ENCODE measurements around the gene LIM2.

Gene LIM2

GRCh38 chr19:51338563-51339312 lies 49.0 kb downstream of the LIM2 start:
- no peak for DNase-seq

DNA sequence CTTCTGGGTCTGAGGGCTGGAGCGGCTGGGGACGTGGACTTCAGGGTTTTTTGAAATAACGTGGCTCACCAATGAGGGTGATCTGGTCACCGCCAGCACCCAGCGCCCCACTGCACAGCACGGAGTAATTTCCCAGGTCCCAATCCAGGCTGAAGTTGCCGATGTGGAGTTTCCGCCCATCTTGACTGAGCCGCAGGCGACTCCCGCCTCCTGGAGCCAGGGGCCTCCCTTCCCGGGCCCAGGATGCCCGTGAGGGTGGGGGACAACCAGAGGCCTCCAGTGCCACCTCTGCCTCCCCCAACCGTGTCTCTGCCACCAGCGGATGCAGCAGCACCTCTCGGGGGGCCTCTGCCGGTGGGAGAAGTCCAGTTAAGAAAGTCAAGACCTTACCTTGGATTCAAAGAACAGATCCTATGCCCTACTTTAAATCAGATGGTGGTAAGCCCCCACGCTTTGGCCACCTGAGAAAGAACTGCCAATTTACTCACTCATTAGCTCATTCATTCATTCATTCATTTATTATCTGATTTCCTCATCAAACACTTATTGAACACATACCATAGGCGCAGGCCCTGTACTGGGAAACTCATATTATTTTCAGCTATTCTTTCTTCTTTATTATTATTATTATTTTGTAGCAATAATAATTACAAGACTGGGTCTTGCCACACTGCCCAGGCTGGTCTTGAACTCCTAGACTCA lies 49.8 kb downstream of the LIM2 start:
- no peak for DNase-seq

DNA sequence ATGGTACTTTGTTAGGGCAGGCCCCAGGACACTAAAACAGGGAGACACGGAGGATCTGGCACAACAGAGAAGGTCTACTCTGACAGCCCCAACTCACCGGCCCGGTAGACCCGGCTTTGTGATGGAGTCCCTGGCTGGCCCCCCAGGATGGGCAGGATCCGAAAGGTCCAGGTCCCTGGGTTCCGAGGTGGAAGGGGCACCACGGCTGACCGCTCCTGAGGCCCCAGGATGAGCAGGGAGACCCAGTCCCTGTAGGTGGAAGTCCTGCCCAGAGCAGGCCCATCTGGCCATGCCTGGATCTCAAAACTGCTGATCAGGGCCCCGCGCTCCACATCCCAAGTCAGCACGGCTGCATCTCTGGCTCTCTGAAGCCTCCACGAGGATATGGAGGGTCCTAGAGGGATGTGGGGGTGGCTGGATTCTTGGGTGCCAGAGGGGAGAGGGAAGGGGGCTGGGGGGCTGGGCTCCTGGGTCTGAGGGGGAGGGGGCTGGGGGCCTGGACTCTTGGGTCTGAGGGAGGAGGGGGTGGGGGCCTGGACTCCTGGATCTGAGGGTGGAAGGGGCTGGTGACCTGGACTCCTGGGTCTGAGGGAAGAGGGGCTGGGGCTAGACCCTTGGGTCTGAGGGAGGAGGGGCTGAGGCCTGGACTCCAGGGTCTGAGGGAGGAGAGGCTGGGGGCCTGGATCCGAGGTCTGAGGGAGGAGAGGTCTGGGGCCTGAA lies 50.5 kb downstream of the LIM2 start:
- no peak for DNase-seq

- DNase-seq = no peak
Measured at GRCh38 chr19:51333836-51334460, 53.8 kb downstream of the LIM2 start.

GRCh38 chr19:51331716-51332115 lies 56.1 kb downstream of the LIM2 start:
- no peak for DNase-seq

GRCh38 chr19:51331193-51331592 lies 56.6 kb downstream of the LIM2 start:
- DNase-seq = no peak

GRCh38 chr19:51330366-51330765 lies 57.4 kb downstream of the LIM2 start:
- no peak for DNase-seq
